GM12875 (cell line): ENCODE measurements around the gene PAN2.
"Not testable (repeated sequence)": the region's sequence is repeated elsewhere in the genome, so short reads cannot be mapped to it uniquely, and the experiment has no call there.

Experiments used
- H3K4me3 ChIP-seq: one replicate; pipeline ENCODE4 v1.5.1; 2011; ENCODE audit warnings: low read depth, low read length, control low read depth
- CTCF ChIP-seq: IDR thresholded peaks from 2 replicates; pipeline ENCODE4 v1.5.1; 2011; ENCODE audit warnings: low read depth, mild to moderate bottlenecking, control low read depth, inconsistent platforms, low read length, moderate library complexity, borderline replicate concordance; ENCODE audit not compliant: insufficient read depth

Gene PAN2

GRCh38 chr12:56296295-56296694, 37.5 kb downstream of the PAN2 start:
- no peak overlapping the region for H3K4me3 ChIP-seq
- no peak for TF ChIP-seq CTCF

- no peak for TF ChIP-seq CTCF
- H3K4me3 ChIP-seq: no peak overlapping the region
These were observed 40.0 kb downstream of the PAN2 start for GRCh38 chr12:56293795-56294194.

- no peak for TF ChIP-seq CTCF
- H3K4me3 ChIP-seq: no peak overlapping the region
These were observed 45.0 kb downstream of the PAN2 start for GRCh38 chr12:56288705-56289387.

- H3K4me3 ChIP-seq: no peak overlapping the region
- TF ChIP-seq CTCF: no peak
These were observed 47.6 kb downstream of the PAN2 start for GRCh38 chr12:56286044-56286830.

GRCh38 chr12:56284263-56284662, 49.5 kb downstream of the PAN2 start:
- H3K4me3 ChIP-seq: not testable (repeated sequence)

- no peak overlapping the region for H3K4me3 ChIP-seq
- TF ChIP-seq CTCF: no peak
These were observed 51.2 kb downstream of the PAN2 start for GRCh38 chr12:56282579-56282978.

- no peak for TF ChIP-seq CTCF
- H3K4me3 ChIP-seq: no peak overlapping the region
These were observed 51.8 kb downstream of the PAN2 start for GRCh38 chr12:56282030-56282429.
